Activated CD4-positive, alpha-beta T cell treated with anti-CD3 and anti-CD28 coated beads for 36 hours (primary cell): ENCODE measurements around the gene PRELID1. TPM values are rescaled to one million over a fixed set of nuclear protein-coding genes. Genes with fewer than 3 reads are reported as not detected.
A peak's percentile ranks its signal among the peaks of the same experiment; 100 is the strongest.

Experiments used
- ATAC-seq: fragments of 200-7000 bp; cut with Tn5 transposase; one replicate; pipeline ENCODE4 v1.10.0; 2021; ENCODE audit warnings: mild to moderate bottlenecking, moderate library complexity
- CTCF ChIA-PET: fragments of 350-600 bp; sonication (Branson Sonifier 250); formaldehyde crosslinking; loops from one replicate; lab custom pipeline; 2021; ENCODE audit warnings: antibody characterized with exemption; lab: Charles Lee
- POLR2A ChIA-PET: fragments of 350-600 bp; sonication (Branson Sonifier 250); formaldehyde crosslinking; loops from one replicate; lab custom pipeline; 2021; ENCODE audit warnings: antibody characterized with exemption, inconsistent platforms; lab: Charles Lee
- DNase-seq: peaks from one replicate; pipeline ENCODE4 v3.0.0-alpha.2; 2020
- H3K27ac Mint-ChIP-seq: one replicate; pipeline ENCODE4 v1.8.0; 2021; ENCODE audit warnings: mixed read lengths
- H3K27me3 Mint-ChIP-seq: one replicate; pipeline ENCODE4 v1.8.0; 2021; ENCODE audit warnings: mixed read lengths
- H3K36me3 Mint-ChIP-seq: one replicate; pipeline ENCODE4 v1.8.0; 2021; ENCODE audit warnings: low read depth, mixed read lengths
- H3K4me1 Mint-ChIP-seq: one replicate; pipeline ENCODE4 v1.8.0; 2021; ENCODE audit warnings: mixed read lengths
- H3K4me3 Mint-ChIP-seq: one replicate; pipeline ENCODE4 v1.8.0; 2021; ENCODE audit warnings: mild to moderate bottlenecking, moderate library complexity, mixed read lengths
- H3K9me3 Mint-ChIP-seq: one replicate; pipeline ENCODE4 v1.8.0; 2021; ENCODE audit warnings: low read depth, mixed read lengths
- intact Hi-C, 2 experiments: fragments of 100-400 bp; cut with DNase I in 1 of 2; cut with micrococcal nuclease in 1 of 2; formaldehyde crosslinking; loops; one replicate each; pipeline versions ENCODE4 v1.14.2 to v1.15.1; 2022 to 2024; cut with DNase I, micrococcal nuclease
- total RNA-seq, 2 experiments: library from RNA; stranded (reverse); gene quantifications; one replicate each; pipeline ENCODE4 v1.2.3, GENCODE V29; 2021

PRELID1 gene
- total RNA-seq, 2 experiments from 2014 or later = 266 to 362 TPM

DNA sequence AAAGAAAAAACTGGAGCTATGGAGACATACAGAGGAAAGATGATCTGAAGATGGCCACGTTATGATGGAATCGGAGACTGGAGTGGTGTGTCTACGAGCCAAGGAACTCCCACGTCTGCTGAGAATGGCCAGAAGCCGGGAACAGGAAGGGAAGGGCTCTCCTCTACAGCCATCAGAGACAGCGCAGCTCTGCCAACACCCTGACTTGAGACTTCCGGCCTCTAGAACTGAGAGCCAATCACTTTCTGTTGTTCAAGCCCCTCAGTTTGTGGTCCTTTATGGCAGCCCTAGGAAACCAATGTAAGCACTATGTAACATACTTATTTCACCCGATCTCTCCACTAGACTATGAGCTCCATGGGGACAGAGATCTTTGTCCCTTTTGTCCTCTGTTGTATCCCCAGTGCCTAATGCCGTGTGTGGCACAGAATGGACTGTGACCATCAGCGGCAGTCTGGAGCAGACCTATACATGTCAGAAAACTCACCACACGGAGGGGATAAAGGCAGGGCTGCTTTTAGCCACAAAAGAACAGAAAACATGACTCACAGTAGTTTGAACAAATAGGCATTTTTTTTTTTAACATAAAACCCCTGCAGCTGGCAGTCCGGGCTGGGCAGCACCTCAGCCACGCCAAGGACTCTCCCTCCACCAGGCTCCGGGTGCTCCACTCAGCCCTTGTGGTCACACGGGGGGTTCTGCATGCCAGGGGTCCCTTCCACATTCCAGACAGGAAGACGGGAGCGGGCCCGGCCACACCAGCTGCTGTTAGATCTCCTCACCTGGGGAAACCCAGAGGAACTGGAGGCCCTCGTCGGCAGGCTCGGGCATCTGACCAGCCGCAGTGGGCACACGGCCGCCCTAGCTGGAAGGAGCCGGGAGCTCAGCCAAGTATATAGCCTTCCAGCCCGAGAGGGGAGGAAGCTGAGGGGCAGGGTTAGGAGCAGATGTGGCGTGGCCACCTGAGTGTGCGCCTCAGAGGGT, 24.2 kb downstream of the PRELID1 start:
- Mint-ChIP-seq H3K4me1 (peaks cover 9% of the 10 kb centered on the region), H3K4me3 (peak overlapping the region; percentile 28), H3K9me3 (no peaks in the 10 kb centered on the region), H3K36me3 (peaks cover 13% of the 10 kb centered on the region), H3K27ac (no peak overlapping the region), H3K27me3 (no peaks in the 10 kb centered on the region)
- CTCF ChIA-PET = interaction anchor here (0.8 to 2.0 kb wide), 6 partner anchors 8 to 26 kb away, joined by 3 to 9 read pairs (median 5); no protein-coding TSS in a partner anchor
- intact Hi-C loops = no loop called here
- no peak for DNase-seq
- POLR2A ChIA-PET = no interaction called here
- ATAC-seq = peak; percentile 73

DNA sequence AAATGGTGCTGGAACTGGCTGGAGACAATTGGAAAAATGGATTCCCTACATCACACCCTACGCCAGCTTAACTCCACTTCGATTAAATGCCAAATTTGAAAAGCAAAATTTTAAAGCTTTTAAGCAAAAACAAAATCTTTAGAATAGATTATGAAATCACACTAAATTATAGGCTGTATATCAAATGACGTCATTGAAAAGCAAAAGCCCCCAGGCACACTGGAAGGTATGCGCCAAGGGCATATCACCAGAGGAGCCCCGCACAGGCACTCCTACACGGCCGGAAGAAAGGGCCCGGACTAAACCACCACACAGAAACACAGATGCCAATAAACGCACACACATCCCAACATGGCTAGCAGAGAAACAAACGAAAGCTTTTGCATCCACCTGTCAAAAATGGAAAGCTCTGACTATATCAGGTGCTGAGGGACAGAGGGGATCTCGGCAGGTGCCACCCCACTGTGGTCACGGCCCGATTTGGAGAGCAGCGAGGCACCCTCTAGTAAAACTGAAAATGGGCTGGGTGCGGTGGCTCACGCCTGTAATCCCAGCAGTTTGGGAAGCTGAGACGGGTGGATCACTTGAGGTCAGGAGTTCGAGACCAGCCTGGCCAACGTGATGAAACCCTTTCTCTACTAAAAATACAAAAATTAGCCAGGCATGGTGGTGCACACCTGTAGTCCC, 25.1 kb downstream of the PRELID1 start:
- Mint-ChIP-seq H3K9me3 (no peaks in the 10 kb centered on the region), H3K36me3 (peaks cover 18% of the 10 kb centered on the region), H3K4me1 (peaks cover 9% of the 10 kb centered on the region), H3K27ac (no peak overlapping the region), H3K27me3 (no peaks in the 10 kb centered on the region), H3K4me3 (no peak overlapping the region)
- ChIA-PET CTCF (interaction anchor here (0.8 to 2.0 kb wide), 4 partner anchors 9 to 27 kb away, joined by 3 to 5 read pairs (median 5); no protein-coding TSS in a partner anchor), POLR2A (no interaction called here)
- intact Hi-C loops = no loop called here
- ATAC-seq = no peak
- no peak for DNase-seq

DNA sequence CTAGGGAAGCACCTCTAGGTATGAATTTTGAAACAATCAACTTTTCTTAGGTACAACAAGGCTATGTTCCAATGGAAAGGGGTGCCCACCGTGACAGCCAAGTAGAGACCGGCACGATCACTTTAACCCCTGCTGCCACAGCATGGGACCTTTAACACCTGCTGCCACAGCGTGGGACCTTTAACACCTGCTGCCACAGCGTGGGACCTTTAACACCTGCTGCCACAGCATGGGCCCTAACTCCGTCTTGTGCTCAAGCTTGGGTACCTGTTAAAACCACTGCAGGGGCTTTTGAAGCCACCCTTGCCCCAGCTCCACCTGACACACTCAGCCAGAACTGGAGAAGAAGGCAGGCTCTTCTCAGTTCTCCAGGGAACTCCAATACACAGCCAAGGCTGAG, 26.3 kb downstream of the PRELID1 start:
- Mint-ChIP-seq H3K27me3 (no peaks in the 10 kb centered on the region), H3K4me1 (peaks cover 7% of the 10 kb centered on the region), H3K27ac (no peak overlapping the region), H3K9me3 (no peaks in the 10 kb centered on the region), H3K4me3 (no peak overlapping the region), H3K36me3 (peaks cover 25% of the 10 kb centered on the region)
- ATAC-seq (no peak), DNase-seq (no peak)
- intact Hi-C loops = no loop called here
- ChIA-PET CTCF (no interaction called here), POLR2A (interaction anchor here (0.7 kb wide), 1 partner anchor 119 kb away, joined by 7 read pairs; no protein-coding TSS in a partner anchor)

DNA sequence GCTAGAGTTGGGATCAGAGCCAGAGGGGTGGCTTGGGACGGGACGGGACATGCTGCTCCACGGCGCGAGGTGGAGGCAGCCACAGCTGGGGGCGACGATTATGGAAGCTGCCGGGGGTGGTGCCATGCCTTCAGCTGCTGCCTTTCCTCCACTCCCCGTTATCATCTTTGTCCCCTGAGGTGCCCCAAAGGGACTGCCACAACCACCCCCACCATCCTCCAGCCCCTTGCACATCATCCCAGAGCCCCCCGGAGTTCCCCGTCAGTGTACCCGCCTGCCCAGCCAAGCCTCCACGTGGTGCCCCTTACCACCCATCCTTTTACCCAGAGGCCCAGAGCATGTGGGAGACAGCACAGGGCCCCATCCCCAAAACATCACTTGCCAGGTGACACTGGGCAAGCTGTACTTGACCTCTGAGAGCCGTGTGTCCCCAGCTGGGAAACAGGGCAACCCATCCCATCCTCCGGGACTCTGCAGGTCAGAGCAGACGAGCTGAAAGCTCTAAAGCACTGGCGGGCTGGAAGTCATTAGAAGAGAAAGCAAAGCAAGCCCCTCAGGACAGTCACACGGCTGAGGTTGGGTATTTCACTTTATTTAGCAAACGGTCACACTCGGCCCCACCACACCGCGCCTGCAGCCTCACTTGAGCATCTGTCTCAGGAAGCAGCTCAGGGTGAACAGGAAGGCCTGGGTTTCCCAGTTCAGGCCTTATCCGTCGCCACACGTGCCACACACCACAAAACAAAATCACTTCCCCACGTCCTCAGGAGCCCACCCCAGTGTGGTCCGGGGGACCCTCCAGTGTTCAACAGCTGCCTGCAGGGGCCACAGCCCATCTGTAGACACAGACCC, 27.6 kb downstream of the PRELID1 start:
- CTCF ChIA-PET = interaction anchor here (1.0 kb wide), 1 partner anchor 71 kb away, joined by 3 read pairs; no protein-coding TSS in a partner anchor
- DNase-seq (no peak), ATAC-seq (no peak)
- peaks cover 37% of the 10 kb centered on the region for H3K36me3 Mint-ChIP-seq
- no peaks in the 10 kb centered on the region for H3K27me3 Mint-ChIP-seq
- POLR2A ChIA-PET = no interaction called here
- no peak overlapping the region for H3K4me3 Mint-ChIP-seq
- H3K9me3 Mint-ChIP-seq = no peaks in the 10 kb centered on the region
- peaks cover 7% of the 10 kb centered on the region for H3K4me1 Mint-ChIP-seq
- H3K27ac Mint-ChIP-seq = no peak overlapping the region
- intact Hi-C loops = no loop called here

DNA sequence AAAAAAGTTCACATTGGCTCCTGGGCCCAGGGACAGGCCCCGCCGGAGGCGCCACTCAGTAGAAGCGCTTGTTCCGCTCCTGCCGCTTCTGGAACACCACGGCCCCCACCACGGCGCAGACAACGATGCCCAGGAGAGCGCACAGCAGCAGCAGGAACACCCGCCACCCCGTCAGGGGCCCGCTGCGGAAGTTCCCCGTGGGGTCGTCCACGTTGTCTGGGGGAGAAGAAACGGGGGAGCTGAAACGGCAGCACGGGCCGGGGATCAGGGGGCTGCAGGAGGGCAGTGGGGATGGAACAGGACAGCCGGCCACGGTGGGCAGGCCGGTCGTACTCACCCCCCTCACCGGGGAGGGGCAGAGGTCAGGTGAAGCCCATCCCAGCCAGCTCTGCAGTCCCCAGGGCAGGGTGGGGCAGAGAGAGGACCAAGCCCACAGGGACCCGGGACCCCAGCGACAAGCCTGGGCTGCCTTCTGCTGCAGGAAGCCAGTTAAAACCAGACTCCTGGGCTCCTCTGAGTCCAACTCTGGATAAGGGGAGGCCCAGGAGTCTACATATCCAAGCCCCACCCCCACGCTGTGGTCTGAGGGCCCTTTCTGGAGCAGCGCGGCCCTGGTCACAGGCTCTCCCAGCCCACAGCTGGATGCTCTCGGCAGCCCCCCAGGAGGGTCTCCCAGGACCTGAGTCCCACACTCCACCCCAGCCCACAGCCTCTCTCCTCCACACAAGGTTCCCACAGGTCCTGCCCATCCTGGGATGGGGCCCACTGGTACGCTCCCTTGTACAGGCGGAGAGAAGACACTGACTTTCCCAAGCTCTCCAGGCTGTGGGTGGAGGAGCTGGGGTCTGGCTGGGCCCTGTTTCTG, 28.7 kb downstream of the PRELID1 start:
- no peak overlapping the region for H3K27ac Mint-ChIP-seq
- H3K9me3 Mint-ChIP-seq = no peaks in the 10 kb centered on the region
- H3K4me1 Mint-ChIP-seq = peaks cover 7% of the 10 kb centered on the region
- H3K4me3 Mint-ChIP-seq = no peak overlapping the region
- DNase-seq (no peak), ATAC-seq (no peak)
- ChIA-PET POLR2A (no interaction called here), CTCF (interaction anchor here (2.3 kb wide), 1 partner anchor 13 kb away, joined by 8 read pairs; no protein-coding TSS in a partner anchor)
- intact Hi-C loops = no loop called here
- no peaks in the 10 kb centered on the region for H3K27me3 Mint-ChIP-seq
- H3K36me3 Mint-ChIP-seq = peaks cover 42% of the 10 kb centered on the region

DNA sequence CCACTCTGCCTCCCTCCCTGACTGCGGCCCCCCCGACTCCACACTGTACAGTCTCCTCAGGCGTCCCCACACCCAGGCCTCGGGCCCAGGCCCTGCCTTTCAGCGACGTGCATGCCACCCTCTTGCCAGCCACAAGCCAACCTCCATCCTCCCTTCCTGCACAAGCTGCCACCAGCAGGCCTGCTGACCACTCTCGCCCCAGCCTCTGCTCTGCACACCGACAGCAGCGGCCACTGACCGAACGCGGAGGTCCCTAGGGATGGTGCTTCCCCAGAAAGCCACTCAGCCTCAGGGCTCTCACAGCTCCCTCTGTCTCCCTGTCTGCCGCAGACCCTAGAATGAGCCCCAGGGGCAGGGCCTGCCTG, 29.3 kb downstream of the PRELID1 start:
- intact Hi-C loops = no loop called here
- Mint-ChIP-seq H3K9me3 (no peaks in the 10 kb centered on the region), H3K27me3 (no peaks in the 10 kb centered on the region), H3K36me3 (peaks cover 42% of the 10 kb centered on the region), H3K27ac (no peak overlapping the region), H3K4me1 (peaks cover 5% of the 10 kb centered on the region), H3K4me3 (no peak overlapping the region)
- DNase-seq (no peak), ATAC-seq (no peak)
- POLR2A ChIA-PET = no interaction called here
- CTCF ChIA-PET = interaction anchor here (2.3 kb wide), 1 partner anchor 14 kb away, joined by 8 read pairs; no protein-coding TSS in a partner anchor

DNA sequence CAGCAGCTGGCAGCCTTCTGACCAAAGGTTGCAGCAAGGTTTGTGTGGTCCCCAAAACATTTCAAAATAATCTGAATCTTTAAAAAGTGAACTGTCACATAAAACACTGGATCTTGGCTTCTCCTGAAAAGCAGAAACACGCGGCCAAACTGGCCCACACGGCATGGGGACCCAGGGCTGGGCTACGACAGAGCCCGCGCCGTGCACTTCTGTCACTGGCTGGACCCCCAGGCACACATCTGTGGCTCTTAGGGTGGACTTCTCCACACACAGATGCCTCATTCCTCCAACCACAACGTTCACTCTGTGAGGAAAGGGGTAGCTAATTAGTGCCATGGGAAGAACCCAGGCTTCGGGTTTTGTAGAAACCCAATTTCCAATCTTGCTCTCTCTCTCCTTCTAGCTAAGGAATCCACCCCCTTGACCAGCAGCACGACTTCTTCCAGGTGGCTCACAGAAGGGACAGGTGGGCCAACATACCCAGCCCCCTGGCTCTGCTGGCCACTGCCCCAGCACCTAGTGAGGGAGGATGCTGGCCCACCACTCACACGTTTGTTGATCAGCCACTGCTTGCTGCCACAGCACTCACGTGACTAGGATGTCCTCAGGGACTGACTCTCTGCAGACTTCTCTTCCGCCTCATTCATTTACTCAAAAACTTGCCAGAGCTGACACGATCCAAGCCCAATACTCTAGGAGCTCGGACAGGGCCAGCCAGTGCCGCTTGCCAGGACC, 30.0 kb downstream of the PRELID1 start:
- H3K9me3 Mint-ChIP-seq = no peaks in the 10 kb centered on the region
- CTCF ChIA-PET = interaction anchor here (2.3 kb wide), 1 partner anchor 14 kb away, joined by 8 read pairs; no protein-coding TSS in a partner anchor
- POLR2A ChIA-PET = no interaction called here
- no peaks in the 10 kb centered on the region for H3K27me3 Mint-ChIP-seq
- ATAC-seq = no peak
- H3K4me3 Mint-ChIP-seq = no peak overlapping the region
- no peak overlapping the region for H3K27ac Mint-ChIP-seq
- no peak for DNase-seq
- peaks cover 42% of the 10 kb centered on the region for H3K36me3 Mint-ChIP-seq
- intact Hi-C loops = no loop called here
- no peaks in the 10 kb centered on the region for H3K4me1 Mint-ChIP-seq

DNA sequence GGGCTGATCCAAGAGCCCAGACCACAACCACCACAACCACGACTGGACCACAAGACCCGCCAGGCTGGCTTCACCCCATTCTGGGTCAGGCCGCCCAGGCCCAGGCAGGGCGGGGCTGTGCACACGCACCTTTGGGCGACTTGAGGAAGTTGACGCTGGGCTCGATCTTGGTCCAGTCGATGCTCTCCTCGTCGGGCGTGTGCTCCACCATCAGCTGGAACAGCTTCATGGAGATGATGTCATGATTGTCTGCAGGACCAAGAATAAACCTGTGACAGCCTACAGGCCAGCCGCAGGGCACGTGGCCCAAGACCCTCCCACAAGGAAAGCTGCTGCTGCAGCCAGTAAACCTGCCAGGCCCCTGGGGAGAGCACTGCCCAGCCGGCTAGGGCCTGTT, 30.6 kb downstream of the PRELID1 start:
- Mint-ChIP-seq H3K27me3 (no peaks in the 10 kb centered on the region), H3K36me3 (peaks cover 42% of the 10 kb centered on the region), H3K4me1 (no peaks in the 10 kb centered on the region), H3K9me3 (no peaks in the 10 kb centered on the region), H3K27ac (no peak overlapping the region), H3K4me3 (no peak overlapping the region)
- intact Hi-C loops = no loop called here
- POLR2A ChIA-PET = no interaction called here
- DNase-seq = no peak
- no peak for ATAC-seq
- CTCF ChIA-PET = interaction anchor here (1.2 to 2.3 kb wide), 2 partner anchors 15 to 56 kb away, joined by 3 to 8 read pairs; no protein-coding TSS in a partner anchor

DNA sequence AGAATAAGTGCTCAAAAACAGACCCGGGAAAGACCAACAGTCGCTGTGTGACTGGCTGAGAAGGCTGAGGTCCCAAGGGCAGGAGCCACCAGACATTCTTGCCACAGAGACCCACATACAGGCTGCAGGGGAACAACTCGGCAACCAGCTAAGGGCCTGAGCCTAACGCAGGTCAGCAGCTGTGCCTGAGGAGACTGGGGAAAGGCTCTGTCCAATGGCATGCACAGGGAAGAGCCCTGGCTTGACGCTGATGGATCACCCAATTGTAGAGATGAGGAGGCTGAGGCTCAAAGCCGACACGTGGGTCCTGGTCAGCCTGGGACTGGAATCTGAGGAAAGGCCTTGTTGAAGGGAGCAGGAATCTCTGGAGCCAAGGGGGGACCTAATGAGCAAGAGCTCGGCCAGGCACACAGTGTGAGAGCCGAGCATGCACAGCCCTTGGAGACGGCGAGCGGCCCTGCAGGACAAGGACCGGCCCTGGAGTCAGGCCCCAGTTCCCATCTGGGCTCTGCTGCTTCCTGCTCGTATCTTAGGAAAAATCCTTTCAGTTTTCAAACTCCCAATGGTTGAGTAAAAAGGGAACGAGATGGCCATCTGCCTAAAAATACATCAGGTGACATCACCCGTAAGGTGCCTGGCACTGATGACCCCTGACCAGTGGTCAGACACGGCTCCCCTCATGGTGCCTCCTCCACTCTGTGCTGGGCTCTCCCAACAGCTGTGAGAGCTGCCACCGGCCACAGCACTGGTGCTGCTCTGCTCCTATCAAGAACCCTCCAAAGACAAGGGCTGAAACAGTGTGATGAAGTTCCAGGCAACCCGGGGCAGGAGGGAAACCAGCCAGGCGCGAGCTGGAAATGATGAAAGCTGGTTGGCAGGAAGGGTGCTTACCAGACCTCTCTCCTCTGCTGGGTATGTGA, 31.4 kb downstream of the PRELID1 start:
- Mint-ChIP-seq H3K9me3 (no peaks in the 10 kb centered on the region), H3K36me3 (peaks cover 47% of the 10 kb centered on the region), H3K27ac (no peak overlapping the region), H3K4me3 (no peak overlapping the region), H3K4me1 (peaks cover 9% of the 10 kb centered on the region), H3K27me3 (no peaks in the 10 kb centered on the region)
- intact Hi-C loops = no loop called here
- ATAC-seq = no peak
- CTCF ChIA-PET = interaction anchor here (1.2 to 2.3 kb wide), 3 partner anchors 16 to 56 kb away, joined by 3 to 8 read pairs (median 5); partner anchors contain the start of gene LMAN2
- DNase-seq = no peak
- POLR2A ChIA-PET = interaction anchor here (1.1 kb wide), 1 partner anchor 11 kb away, joined by 6 read pairs; no protein-coding TSS in a partner anchor
